HepG2 (cell line): Measurements from ENCODE around the gene TTC38. TPM values are rescaled to one million over a fixed set of nuclear protein-coding genes. Genes with fewer than 3 reads are reported as not detected.

ENCODE experiments used
- ATAC-seq: fragments of 200-7000 bp; cut with Tn5 transposase; 3 replicates; pipeline ENCODE4 v1.9.1; 2020; ENCODE audit warnings: mild to moderate bottlenecking, moderate library complexity
- BruUV-seq: library from RNA; stranded (reverse); fragments of 400-500 nt; replicated peaks from 2 replicates; lab custom pipeline; 2021; lab: Mats Ljungman, UMichigan
- CTCF ChIA-PET: fragments of 300-600 bp; formaldehyde crosslinking; extraction: SDS; loops from one replicate; lab custom pipeline; 2021; ENCODE audit warnings: low total read pairs, inconsistent platforms, low intra/inter-chr PET ratio; lab: Yijun Ruan, JAX
- POLR2A ChIA-PET: fragments of 350-600 bp; sonication (Branson Sonifier 250); formaldehyde crosslinking; loops from one replicate; lab custom pipeline; 2020; ENCODE audit warnings: antibody characterized with exemption, inconsistent platforms; lab: Yijun Ruan, JAX
- DNase-seq: peaks from one replicate; pipeline ENCODE4 v3.0.0-alpha.2; 2015; ENCODE audit warnings: low spot score
- FAIRE-seq: peaks from 3 replicates; lab custom pipeline; 2011; peaks lifted over from hg19 to GRCh38; lab: Jason Lieb, UNC
- H2AFZ ChIP-seq: one replicate; pipeline ENCODE4 v1.6.1; 2011; ENCODE audit warnings: low read length, inconsistent platforms
- H3K27ac ChIP-seq: fragments of 300-600 bp; 3 replicates; pipeline ENCODE4 v1.8.0; 2011; ENCODE audit warnings: mixed run types, mild to moderate bottlenecking, mixed read lengths, low read length, inconsistent platforms; ENCODE audit not compliant: insufficient read depth; ENCODE audit errors: extremely low read length
- H3K27me3 ChIP-seq, 2 experiments: fragments of 200-600 bp in 1 of 2; 2 replicates in 1 of 2; 3 replicates in 1 of 2; pipeline versions ENCODE4 v1.6.0 to v1.8.0; 2011; ENCODE audit warnings: low read length in 2 of 2, mild to moderate bottlenecking in 2 of 2, moderate library complexity in 2 of 2, inconsistent platforms in 1 of 2; ENCODE audit not compliant: insufficient read depth in 2 of 2, control insufficient read depth in 1 of 2
- H3K36me3 ChIP-seq, 2 experiments: fragments of 200-600 bp in 1 of 2; replicated peaks in 1 of 2; 2 replicates in 1 of 2; 3 replicates in 1 of 2; pipeline versions ENCODE4 v1.5.1 to v1.8.0; 2011; ENCODE audit warnings: low read length in 2 of 2, inconsistent platforms in 1 of 2; ENCODE audit not compliant: insufficient read depth in 2 of 2, control insufficient read depth in 1 of 2
- H3K4me1 ChIP-seq: 2 replicates; pipeline ENCODE4 v1.5.1; 2012; ENCODE audit warnings: low read length, inconsistent platforms; ENCODE audit not compliant: insufficient read depth
- H3K4me2 ChIP-seq: 2 replicates; pipeline ENCODE4 v1.6.0; 2011; ENCODE audit warnings: low read depth, low read length, inconsistent platforms
- H3K4me3 ChIP-seq, 3 experiments: fragments of 200-600 bp in 1 of 3; sonication (generic), shearing (Covaris generic) in 1 of 3; replicated peaks in 1 of 3; 2 replicates each; pipeline ENCODE4 v1.5.1; 2011 to 2016; ENCODE audit warnings: low read length in 3 of 3, inconsistent platforms in 2 of 3, low read depth in 2 of 3, mild to moderate bottlenecking in 2 of 3, control low read depth in 1 of 3, mixed read lengths in 1 of 3; ENCODE audit not compliant: insufficient read depth in 1 of 3
- H3K79me2 ChIP-seq: one replicate; pipeline ENCODE4 v1.6.1; 2011; ENCODE audit warnings: low read length, inconsistent platforms; ENCODE audit not compliant: insufficient read depth
- H3K9ac ChIP-seq: 2 replicates; pipeline ENCODE4 v1.6.0; 2011; ENCODE audit warnings: mild to moderate bottlenecking, low read depth, low read length, inconsistent platforms; ENCODE audit not compliant: insufficient read depth
- H3K9me3 ChIP-seq: 2 replicates; pipeline ENCODE4 v1.5.1; 2012; ENCODE audit warnings: mild to moderate bottlenecking, low read length
- H4K20me1 ChIP-seq: 2 replicates; pipeline ENCODE4 v1.6.0; 2011; ENCODE audit warnings: inconsistent platforms, mild to moderate bottlenecking, low read length, moderate library complexity; ENCODE audit not compliant: insufficient read depth
- GTF3A ChIP-seq: sonication (generic); formaldehyde crosslinking; conservative IDR thresholded peaks from 2 replicates; pipeline ENCODE4 v1.4.0; 2020; ENCODE audit warnings: mild to moderate bottlenecking, missing genetic modification reagents
- MEF2D ChIP-seq: sonication (generic); formaldehyde crosslinking; IDR thresholded peaks from 2 replicates; pipeline ENCODE4 v1.5.1; 2020; ENCODE audit warnings: mild to moderate bottlenecking, missing genetic modification reagents
- MIER2 ChIP-seq: IDR thresholded peaks from 2 replicates; pipeline ENCODE4 v1.6.1; 2016; ENCODE audit warnings: missing biosample characterization, missing genetic modification reagents
- SMARCE1 ChIP-seq: fragments of 450-650 bp; IDR thresholded peaks from 2 replicates; pipeline ENCODE4 v1.6.1; 2017; ENCODE audit warnings: borderline replicate concordance
- ZBTB14 ChIP-seq: sonication (generic); formaldehyde crosslinking; IDR thresholded peaks from 2 replicates; pipeline ENCODE4 v1.4.0; 2020; ENCODE audit warnings: missing genetic modification reagents
- ZNF33A ChIP-seq: sonication (generic); formaldehyde crosslinking; IDR thresholded peaks from 2 replicates; pipeline ENCODE4 v1.5.1; 2020; ENCODE audit warnings: missing genetic modification reagents, mild to moderate bottlenecking, moderate library complexity, borderline replicate concordance
- WGBS: methylation state at CpG from one replicate; pipeline ENCODE4 v1.1.6; 2017; ENCODE audit warnings: low lambda C conversion rate; 5-methylcytosine and 5-hydroxymethylcytosine counted together
- in situ Hi-C: cut with HindIII; loops from 2 replicates; pipeline ENCODE4 v1.10.0; 2017; ENCODE audit warnings: low pct_unique_long_range_greater_than_20kb; ENCODE audit not compliant: extremely low pct_ligation_motif_present
- intact Hi-C: fragments of 100-400 bp; cut with micrococcal nuclease; formaldehyde crosslinking; loops from one replicate; pipeline ENCODE4 v1.10.0; 2022; ENCODE audit not compliant: unreplicated experiment
- polyA plus RNA-seq, 8 experiments: library from polyadenylated mRNA; depleted of rRNA in 3 of 8; stranded (reverse) in 7 of 8; unstranded in 1 of 8; fragments of >200 nt; fragmentation: Illumina TruSeq in 4 of 8; extraction: Trizol in 4 of 8; gene quantifications; 2 replicates each; pipeline versions ENCODE4 v1.2.1 to v1.2.3, GENCODE V29; 2011 to 2016; ENCODE audit warnings: low read depth in 4 of 8, missing spikeins in 1 of 8, mixed read lengths in 1 of 8; ENCODE audit not compliant: insufficient read depth in 1 of 8
- total RNA-seq, 5 experiments: library from RNA; depleted of rRNA; stranded (reverse); fragments of >200 nt; fragmentation: Illumina TruSeq; extraction: Trizol; gene quantifications; 2 replicates each; pipeline ENCODE4 v1.2.3, GENCODE V29; 2016; ENCODE audit warnings: low read depth in 1 of 5
- TF ChIP-seq, protein P1 (sequence below): sonication (generic); formaldehyde crosslinking; IDR thresholded peaks from 2 replicates; pipeline ENCODE4 v1.5.0; 2020; ENCODE audit warnings: missing genetic modification reagents
- TF ChIP-seq, protein P2 (sequence below): sonication (generic); formaldehyde crosslinking; IDR thresholded peaks from 2 replicates; pipeline ENCODE4 v1.5.0; 2020; ENCODE audit warnings: missing genetic modification reagents

The TTC38 gene
- total and polyA plus RNA-seq, 2 of the 13 experiments (the other 11 are each of a cell fraction or from before 2014, with no cell fraction given): 101 to 105 TPM

DNA sequence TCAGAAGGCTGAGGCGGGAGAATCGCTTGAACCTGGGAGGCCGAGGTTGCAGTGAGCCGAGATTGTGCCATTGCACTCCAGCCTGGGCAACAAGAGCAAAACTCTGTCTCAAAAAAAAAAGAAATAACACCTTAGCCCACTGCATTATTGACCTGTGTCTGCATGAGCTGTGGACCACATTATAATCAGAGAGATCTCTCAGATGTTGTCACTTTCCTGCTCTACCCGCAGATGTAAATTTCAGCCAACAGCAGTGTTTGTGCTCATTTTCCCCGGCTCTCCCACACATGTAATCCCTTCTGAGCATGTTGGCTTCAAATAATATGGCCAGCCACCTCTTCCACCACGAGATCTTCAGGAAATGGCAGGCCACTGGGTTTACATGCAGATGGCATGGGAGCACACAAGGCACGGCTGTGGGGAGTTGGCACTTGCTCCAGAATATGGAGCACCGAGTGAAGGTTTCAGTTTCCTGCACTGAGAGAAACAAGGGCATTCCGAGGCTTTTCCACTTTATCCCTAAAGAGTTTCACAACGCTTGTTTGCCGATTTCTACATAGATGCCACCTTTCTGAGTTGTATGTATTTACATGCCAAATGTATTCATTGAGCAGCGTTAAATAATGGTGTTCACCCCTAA lies 37.4 kb upstream of the TTC38 start:
- in situ Hi-C loops: no loop called here
- no peak for ATAC-seq

More for the DNA sequence above, 37.4 kb upstream of the TTC38 start:
- Histone ChIP-seq H3K4me3 (no peak overlapping the region), H3K79me2 (no peaks in the 10 kb centered on the region), H3K9ac (no peak overlapping the region), H3K27ac (no peak overlapping the region), H3K4me1 (no peaks in the 10 kb centered on the region), H3K9me3 (no peaks in the 10 kb centered on the region), H2AFZ (no peak overlapping the region), H3K27me3 (no peaks in the 10 kb centered on the region), H4K20me1 (no peaks in the 10 kb centered on the region), H3K4me2 (no peak overlapping the region), H3K36me3 (peaks cover 5 to 23% of the 10 kb centered on the region in 2 experiments; a peak in 4 of 5 replicates)
- CTCF ChIA-PET: no interaction called here
- TF ChIP-seq, protein P1, sequence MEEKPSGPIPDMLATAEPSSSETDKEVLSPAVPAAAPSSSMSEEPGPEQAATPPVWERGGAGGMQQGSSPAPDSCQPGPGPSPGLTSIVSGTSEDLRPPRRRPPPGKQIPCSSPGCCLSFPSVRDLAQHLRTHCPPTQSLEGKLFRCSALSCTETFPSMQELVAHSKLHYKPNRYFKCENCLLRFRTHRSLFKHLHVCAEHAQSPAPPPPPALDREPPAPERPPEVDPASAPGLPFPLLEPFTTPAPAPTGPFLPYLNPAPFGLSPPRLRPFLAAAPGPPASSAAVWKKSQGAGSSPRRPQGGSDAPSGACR (CRISPR knock-in tag): no peak
- TF ChIP-seq MEF2D: no peak
- no peak for TF ChIP-seq GTF3A
- TF ChIP-seq MIER2: no peak
- TF ChIP-seq ZBTB14 (CRISPR knock-in tag): no peak
- no peak for TF ChIP-seq SMARCE1
- no peak for TF ChIP-seq ZNF33A
- TF ChIP-seq, protein P2, sequence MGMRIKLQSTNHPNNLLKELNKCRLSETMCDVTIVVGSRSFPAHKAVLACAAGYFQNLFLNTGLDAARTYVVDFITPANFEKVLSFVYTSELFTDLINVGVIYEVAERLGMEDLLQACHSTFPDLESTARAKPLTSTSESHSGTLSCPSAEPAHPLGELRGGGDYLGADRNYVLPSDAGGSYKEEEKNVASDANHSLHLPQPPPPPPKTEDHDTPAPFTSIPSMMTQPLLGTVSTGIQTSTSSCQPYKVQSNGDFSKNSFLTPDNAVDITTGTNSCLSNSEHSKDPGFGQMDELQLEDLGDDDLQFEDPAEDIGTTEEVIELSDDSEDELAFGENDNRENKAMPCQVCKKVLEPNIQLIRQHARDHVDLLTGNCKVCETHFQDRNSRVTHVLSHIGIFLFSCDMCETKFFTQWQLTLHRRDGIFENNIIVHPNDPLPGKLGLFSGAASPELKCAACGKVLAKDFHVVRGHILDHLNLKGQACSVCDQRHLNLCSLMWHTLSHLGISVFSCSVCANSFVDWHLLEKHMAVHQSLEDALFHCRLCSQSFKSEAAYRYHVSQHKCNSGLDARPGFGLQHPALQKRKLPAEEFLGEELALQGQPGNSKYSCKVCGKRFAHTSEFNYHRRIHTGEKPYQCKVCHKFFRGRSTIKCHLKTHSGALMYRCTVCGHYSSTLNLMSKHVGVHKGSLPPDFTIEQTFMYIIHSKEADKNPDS: no peak
- 90% methylated on average over 13 of the region's 13 CpGs for WGBS
- no TSS peak for BruUV-seq
- POLR2A ChIA-PET: no interaction called here
- intact Hi-C loops: no loop called here
- FAIRE-seq (no peak), DNase-seq (no peak)
